HG02798 (cell line): Measurements from ENCODE around the gene TBC1D22A.

Source experiments
- ATAC-seq: cut with Tn5 transposase; IDR thresholded peaks from one replicate; pipeline ENCODE4 v1.9.1; 2021; ENCODE audit warnings: mild to moderate bottlenecking; ENCODE audit not compliant: unreplicated experiment, poor library complexity

TBC1D22A gene

DNA sequence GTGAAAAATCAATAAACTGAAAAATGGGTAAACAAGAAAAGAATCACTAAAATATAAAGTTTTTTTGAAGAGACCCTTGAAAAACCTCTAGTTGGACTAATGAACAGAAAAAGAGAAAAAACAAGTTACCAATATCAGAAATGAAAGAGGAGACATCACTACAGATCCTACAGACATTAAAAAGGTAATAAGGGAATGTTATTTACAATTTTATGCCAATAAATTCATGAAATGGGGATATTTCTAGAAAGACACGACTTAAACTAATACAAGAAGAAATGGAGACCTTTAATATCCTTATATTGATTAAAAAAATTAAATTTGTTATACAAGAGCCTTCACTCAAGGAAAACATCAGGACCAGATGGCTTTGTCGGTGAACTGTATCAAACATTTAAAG is 109.4 kb downstream of the TBC1D22A start:
- no peak for ATAC-seq

DNA sequence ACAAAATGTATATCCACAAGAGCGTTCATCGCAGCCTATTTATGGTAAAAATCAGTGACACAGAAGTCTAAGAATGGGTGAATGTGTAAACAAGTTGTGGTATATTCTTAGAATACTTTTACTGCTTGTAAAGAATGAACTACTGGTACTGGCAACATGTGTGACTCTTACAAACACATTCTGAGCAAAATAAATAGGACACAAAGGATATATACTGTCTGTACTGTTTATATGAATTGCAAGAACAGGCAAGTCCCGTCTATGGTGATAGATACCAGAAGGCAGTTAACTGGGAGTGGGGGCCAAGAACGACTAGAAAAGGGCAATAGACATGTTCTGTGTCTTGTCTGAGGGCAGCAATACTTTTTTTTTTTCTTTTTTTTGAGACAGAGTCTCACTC is 112.6 kb downstream of the TBC1D22A start:
- ATAC-seq, result no peak

DNA sequence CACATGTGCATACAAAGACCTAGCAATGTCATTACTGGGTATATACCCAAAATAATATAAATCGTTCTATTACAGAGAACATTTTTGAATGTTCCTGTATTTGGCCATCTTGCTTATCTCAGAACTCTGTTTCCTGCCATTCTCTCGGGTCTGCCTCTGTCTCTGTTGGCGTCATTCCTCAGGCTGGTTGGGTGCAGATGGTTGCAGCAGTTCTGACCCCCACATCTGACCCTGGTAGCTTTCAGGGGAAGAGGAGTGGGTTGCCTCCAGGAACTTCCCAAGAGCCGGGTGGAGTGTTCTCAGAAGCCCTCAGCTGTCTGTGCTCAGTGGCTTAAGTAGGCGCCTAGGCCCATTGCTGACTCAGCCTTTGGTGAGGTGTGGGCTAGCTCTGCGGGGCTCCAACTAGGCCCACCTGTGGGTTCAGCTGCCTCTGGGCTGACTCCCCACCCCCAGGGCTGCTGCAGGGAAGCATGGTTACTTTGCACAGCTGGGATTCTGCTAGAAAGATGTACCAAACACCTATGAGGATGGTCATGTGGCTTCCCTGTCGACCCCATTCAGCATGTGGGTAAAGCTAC is 114.0 kb downstream of the TBC1D22A start:
- no peak for ATAC-seq

DNA sequence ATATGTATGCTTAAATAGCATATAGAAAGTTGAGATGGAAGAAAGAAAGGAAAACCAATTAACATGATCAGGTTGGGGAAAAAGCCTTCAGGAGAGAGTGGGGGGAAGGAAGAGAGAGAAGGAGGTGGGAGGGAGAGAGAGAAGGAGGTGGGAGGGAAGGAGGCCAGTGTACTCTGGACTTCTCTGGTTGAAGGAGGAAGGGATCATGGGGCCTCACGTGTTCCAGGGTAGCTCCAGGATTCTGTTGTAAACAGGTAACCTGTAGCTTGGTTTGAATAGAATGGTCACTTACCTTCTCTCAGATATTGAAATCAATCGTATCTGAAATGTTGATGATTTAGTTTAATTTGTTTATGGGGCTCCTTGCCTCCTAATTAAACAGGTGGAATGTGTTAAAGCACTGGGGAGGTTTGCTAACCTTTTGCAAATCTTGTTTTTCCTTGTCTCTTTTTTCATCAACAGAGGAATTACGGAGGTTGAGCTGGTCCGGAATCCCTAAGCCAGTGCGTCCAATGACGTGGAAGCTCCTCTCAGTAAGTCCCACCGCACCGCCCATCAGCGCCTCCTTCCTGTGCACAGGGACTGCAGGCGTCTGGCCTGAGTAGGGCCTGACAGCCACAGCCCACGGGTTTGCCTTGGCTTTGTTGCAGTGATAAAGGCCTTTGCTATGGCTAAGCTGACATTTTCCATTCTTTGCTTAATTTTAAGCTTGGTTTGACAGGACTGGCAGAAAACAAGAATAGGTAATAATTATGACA is 115.9 kb downstream of the TBC1D22A start:
- ATAC-seq, result no peak

DNA sequence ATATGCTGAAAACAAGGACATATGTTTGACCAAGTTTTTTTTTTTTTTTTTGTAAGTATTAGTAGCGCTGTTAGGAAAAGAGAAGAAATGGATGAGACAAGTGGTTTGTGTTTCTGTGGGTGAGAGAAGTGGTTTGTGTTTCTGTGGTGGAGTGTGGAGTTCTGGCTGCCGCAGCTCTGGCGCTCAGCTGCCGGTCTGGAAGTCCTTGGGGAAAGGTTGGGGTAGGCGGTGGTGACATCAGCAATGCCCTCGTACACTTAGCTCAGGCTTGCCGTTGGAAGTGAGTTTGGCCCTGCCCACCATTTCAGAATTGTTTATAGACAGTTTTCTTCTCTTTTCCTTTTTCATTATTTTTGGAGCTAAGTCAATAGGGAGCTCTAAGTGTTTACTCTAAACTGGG is 116.6 kb downstream of the TBC1D22A start:
- ATAC-seq, result no peak

DNA sequence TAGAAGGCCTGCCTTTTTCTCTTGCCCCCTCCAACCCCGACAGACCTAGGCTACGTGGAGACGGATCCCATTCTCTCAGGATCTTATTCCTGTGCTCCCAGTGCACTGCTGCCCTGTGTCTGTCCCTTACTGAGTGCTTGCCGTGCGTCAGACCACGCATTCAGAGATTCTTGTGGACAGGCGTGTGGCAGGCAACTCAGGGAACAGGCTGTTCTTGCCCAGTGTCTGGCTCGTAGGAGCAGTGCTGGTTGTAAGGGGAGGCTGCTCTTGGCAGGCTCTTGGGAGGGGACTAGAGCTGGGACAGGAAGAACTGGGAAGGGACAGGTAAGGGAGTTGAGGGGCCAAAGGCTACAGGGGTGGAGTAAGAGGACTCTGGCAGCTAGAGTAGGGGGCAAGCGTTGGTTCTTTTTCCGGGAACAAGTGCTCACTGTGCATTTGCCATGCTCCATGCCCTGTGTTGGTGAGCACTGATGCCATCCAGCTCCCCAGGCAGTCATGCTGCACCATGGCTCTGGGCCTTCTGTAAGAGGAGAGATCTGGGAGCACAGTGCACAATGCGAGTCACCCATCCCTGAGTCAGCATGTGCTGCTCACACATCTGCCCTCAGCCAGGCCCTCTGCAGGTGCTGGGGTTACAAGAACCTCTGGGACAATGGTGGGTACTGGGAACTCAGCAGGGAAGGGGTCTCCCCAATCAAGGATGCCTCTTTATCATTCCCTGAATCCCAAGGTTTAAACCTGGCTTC is 119.1 kb downstream of the TBC1D22A start:
- no peak for ATAC-seq

DNA sequence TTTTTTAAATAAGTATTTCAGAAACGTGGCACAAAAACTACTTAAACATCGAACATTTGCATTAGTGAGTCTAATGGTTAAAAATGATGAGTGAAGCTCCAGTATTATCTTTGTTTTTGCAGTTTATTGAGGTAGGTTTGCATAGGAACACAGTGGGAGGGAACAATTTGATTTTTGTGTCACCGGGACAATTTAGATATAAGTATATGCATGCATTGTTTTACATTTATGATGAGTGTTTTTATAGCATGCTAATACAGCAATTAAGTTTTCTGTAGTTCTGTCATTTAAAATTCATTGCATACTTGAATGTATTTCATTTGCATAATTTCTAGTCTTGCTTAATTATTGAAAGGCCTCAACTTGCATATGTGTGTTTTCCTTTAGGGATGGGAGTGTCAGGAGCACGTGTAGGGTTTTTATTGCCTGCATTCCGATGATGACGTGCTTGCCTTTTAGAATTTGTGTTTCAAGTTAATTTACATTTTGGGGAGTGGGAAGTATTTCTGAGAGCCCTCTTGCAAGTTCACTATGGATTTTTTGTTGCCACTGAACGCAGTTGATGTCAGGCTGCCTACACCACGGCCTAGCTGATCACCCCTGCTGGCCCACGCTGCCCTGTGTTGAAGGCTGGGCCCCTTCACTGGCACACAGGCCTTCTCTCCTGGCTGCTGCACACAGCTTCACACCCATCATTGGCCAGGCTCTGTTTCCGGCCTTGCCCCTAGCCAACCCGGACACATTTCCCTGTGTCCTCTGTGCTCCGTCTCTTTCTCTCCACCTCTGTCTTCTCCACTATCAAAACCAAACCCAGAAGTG is 120.9 kb downstream of the TBC1D22A start:
- no peak for ATAC-seq

DNA sequence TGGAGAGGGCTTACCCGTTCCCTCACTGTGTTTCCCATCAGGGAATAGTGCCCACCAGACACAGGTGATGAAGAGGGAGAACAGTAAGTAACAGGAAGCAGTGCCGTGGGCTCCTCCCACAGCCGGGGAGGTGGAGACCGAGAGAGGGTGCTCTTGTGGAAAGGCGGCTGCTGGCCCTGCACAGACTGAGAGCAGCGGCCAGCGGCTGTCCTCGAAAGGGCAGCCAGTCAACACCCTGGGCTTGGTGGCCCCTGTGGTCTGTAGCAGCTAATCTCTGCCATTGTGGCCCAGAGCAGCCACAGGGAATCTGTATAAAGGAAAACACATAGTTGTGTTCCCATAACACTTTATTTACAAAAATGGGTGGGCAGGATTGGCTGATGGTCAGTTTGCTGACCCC is 121.9 kb downstream of the TBC1D22A start:
- ATAC-seq, result no peak

DNA sequence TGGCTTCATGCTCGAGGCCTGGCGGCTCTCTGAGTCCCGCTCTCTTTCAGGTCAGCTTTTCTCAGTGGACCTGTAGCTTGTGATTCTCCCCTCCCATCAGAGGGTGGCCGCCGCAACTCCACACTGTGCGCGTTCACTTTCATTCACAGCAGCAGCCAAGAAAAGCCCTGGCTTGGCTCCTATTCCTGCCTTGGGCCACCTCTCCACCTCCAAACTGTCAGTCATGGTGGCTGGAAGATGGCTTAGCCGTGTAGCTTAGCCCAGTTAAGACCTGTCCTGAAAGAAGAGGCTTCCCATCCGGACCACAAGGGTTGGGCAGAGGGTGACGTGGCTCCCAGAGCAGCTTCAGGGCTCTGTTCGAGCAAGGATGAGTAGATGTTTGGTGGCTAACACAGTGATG is 125.5 kb downstream of the TBC1D22A start:
- ATAC-seq, result no peak

DNA sequence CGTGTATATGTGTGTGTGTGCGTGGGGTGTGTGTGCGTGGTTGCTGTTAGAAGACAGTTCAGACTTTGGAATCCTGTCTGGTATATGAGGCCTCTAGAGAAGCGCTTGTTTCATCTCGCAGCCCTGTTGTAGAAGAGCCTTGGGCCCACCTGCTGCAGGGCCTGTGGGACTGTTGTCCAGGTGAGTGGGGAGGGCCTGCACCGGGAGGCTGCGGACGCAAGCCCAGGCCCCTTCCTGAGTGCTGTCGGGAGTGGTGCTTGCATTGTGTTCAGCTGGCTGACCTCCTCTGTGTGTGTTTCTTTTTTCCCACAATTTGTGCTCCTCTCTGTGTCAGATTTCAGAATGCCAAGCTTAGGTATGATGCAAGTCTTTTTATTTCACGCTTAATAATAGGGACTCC is 128.4 kb downstream of the TBC1D22A start:
- ATAC-seq, result no peak

DNA sequence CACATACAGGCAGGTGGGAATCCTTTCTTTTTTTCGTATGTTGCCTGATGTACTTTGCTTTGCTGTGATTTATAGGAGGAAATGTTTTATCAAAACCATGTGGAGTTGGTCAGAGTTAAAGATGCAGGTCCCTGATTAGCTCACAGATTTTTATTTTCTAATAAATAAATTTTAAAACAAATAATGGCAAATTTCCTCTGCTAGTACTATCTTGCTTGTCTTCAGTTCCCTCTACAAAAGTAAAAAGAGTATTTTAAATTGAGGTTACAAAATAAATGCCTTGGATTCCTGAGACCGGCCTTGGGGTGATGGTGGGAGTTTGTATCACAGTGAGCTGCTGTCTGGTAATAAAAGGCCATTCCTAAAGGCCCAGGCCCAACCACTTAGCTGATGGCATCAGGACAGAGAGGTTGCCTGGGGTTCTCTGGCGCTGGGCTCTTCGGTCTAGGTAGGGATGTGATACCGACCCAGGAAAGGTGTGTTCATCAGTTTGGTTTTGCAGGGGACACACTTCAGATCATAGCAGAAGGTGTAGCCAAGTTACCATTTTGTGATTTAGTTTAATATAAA is 129.0 kb downstream of the TBC1D22A start:
- no peak for ATAC-seq

DNA sequence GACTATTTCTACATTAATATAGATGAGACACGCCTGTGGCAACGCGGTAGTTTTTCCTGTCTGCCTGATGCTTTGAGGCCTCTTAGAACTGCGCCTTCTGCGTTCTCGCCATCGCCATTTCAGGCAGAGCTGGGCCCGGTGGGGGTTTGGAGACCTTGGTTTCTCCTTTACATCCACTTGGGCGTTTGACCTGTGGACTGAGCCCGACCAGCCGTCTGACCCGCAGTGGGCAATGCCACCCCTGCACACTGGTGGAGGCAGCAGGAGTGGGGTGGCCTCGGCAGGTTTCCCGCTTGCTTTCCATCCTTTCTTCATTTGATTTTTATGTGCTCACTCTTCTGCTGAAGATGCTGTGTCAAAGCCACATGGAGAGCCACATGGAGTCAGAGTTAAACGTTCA is 130.4 kb downstream of the TBC1D22A start:
- no peak for ATAC-seq

DNA sequence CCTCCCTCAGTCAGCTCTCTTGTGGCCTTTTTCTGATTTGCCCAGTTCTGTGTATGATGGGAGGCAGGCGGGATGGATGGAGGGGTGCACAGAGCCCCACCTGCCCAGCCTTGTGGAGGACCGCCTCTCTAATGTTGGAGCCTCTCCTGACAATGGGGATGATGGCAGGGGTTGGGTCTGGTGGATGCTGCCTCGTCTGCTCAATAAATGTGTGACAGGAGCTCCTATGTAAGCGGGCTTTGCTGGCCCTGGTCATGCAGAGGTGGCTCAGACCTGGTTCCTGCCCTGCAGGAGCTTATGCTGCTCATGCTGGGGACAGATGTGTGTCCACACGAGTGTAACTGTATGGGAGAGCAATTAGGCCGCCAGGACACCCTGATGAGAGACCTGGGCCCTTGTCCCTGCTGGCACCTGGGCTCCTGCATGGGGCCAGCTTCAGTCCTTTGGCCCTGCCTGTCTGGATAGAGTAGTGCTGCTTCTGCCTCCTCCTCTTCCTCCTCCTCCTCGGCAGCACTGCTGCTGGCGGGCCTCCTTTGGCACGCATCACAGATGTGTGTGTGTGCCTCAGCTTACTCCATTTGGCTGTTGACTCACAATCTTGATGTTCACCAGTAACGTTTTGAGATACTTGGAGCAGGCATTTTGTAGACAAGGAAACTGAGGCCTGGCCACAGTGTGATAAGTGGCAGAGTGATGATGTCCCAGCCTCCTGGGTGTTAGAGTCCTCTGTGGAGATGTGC is 131.0 kb downstream of the TBC1D22A start:
- ATAC-seq, result no peak

DNA sequence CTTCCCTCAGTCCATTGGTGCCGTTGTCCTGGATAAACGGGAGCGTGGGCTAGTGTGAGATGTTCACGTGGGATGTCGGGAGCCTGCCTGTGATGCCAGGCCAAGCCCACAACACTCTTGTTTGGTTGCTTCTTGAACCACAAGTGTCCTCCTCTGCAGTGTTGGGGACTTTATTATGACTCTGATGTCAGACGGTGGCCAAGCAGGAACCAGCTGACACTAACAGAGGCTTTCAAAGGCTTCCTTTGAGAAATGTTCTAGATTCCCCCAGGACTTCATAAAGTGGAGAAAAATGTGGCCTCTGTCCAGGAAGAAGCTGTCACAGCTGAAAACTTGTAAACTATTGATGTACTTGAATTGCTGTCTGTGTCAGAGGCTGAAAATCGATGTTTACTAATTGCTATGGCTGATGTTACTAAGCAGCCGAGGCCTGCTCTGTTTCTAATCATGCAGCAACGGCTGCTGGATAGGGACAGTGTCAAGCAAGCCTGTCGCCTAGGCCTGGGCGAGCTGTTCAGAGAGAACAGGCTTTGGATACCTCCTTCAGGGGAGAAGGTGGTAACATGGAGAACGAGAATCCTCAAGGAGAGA is 131.7 kb downstream of the TBC1D22A start:
- ATAC-seq, result no peak

DNA sequence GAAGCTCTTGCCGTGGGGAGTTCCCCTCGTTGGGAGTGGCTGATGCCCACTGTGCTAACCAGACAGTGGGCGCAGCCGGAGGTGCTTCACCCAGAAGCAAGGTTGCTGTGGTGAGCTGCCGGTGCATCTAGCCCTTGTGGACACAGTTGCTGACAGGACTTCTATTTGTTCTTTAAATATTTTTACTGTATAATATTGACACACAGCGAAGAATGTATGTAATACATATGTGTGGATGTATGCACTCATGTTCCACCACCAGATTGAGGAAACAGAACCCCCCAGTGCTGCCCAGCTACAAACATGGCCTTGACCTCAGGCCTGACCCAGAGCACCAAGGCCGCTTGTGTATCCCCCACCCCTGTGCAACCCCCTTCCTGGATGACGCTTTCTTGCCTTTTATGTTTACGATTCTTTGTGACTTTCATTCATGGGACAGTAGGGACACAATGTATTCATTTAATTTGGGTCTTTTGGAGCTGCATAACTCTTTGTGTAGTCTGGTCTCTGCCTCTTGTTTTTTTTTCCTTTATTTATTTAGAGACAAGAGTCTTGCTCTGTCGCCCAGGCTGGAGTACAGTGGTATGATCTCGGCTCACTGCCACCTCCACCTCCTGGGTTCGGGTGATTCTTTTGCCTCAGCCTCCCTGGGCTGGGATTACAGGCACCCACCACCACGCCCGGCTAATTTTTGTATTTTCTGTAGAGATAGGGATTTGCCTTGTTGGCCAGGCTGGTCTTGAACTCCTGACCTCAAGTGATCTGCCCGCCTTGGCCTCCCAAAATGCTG is 132.6 kb downstream of the TBC1D22A start:
- no peak for ATAC-seq

DNA sequence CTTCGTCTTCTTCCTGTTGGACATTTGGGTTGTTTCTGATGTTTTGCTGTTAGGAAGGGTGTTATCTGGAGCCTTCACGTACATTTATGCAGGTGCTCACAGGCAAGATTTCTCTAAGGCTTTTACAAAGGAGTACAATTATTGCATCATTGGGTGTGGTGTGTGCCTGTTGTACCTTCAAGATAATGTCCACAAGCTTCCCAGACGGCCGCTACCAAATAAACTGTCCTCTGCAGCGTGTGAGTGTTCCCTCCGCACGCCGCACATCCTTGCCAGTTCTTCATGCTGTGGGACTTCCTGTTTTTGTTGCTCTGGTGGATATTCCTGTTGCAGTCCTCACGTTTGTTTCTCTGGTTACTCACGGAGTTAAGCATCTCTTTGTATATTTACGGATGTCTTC is 133.3 kb downstream of the TBC1D22A start:
- ATAC-seq, result no peak

DNA sequence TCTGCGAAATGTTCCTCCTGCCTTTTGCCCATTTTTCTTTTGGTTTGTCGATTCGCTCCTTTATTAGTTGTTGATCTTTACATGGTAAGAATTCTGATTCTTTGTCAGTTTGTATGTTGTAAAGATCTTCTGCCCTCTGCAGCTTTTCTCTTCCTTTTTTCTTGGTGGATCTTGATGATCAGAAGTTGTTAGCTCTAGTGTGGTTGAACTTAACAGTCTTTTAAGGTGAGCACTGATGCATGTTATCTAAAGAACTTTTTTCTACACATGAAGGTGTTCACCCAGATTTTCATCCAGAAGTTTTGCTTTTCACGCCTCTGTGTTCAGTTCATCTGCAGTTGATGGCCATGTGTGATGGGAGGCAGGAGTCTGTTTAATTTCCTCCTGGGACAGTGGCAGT is 133.7 kb downstream of the TBC1D22A start:
- ATAC-seq, result no peak

DNA sequence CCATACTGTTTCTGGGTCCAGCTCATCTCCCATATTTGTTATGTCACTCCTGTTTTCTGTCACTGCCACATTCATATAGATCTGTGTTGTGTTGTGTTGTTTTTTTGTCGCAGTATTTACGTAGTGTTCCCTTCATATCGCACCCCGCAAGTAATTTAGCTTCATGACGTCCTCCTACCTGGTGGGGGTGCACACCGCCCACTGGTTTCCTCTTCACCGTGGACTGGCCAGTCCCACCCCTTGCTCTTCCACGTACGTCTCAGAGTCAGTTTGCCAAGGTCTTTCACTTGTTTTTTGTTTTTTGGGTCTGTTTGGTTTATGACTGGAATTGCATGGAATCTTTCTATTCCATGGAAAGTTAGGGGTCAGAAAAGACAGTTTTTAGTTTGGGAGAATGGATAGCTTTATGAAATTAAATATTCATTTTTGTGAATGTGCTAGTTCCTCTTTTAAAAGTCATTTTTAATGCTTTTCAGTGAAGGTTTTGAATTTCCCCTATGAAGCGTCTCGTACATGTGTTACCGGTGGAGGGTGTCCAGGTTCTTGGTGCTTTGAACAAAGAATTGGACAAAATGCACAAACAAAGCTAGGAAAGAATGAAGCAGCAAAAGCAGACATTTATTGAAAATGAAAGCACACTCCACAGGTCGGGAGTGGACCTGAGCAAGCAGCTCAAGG is 134.3 kb downstream of the TBC1D22A start:
- ATAC-seq, result no peak
